Measurements from ENCODE around the gene DMBX1. TPM values are rescaled to one million over a fixed set of nuclear protein-coding genes. Genes with fewer than 3 reads are reported as not detected.

Gene DMBX1
- total RNA-seq, 2 experiments from 2014 or later = not detected

DNA sequence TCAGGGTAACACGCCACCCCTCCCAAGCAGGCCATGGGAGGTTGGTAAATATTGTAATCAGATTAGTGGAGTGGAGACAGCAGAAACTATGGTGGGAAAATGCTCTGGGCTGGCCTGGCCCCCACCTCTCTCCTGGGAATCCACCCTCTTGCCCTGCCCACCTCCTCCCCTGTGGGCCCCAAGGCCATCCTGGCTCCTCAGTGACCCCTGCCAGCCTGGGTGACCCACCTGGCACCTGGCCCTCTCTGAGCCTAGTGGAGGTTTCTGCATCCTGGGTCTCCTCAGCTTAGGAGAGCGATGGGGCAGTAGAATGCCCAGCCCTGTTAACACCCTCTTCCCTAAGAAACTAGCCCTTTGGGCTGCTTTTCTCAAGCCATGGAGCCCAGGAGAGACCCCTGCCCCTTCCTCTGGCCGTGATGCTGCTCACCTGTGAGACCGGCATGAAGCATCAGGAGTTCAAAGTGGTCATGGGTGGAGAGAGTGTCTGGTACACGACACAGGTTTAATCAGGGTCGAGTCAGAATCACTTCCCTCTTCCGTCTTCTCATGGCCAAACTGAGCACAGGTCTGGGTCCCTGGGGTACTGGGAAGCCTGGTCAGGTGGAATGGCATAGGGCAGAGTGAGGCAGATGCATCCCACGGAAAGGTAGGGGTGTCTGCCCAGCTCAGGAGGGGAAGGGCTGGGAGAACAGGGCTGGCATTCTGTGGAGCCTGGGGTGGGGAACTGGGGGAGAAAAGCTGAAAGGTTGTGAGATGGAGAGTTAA, 10.7 kb upstream of the DMBX1 start:
- no peaks in the 10 kb centered on the region for H3K36me3 ChIP-seq (ENCODE audit: insufficient read depth, low read length)
- TF ChIP-seq EZH2phosphoT487 (IDR thresholded peaks at IDR 0.05; ENCODE audit: borderline replicate concordance, low read depth, low read length) = no peak
- TF ChIP-seq, protein P1, sequence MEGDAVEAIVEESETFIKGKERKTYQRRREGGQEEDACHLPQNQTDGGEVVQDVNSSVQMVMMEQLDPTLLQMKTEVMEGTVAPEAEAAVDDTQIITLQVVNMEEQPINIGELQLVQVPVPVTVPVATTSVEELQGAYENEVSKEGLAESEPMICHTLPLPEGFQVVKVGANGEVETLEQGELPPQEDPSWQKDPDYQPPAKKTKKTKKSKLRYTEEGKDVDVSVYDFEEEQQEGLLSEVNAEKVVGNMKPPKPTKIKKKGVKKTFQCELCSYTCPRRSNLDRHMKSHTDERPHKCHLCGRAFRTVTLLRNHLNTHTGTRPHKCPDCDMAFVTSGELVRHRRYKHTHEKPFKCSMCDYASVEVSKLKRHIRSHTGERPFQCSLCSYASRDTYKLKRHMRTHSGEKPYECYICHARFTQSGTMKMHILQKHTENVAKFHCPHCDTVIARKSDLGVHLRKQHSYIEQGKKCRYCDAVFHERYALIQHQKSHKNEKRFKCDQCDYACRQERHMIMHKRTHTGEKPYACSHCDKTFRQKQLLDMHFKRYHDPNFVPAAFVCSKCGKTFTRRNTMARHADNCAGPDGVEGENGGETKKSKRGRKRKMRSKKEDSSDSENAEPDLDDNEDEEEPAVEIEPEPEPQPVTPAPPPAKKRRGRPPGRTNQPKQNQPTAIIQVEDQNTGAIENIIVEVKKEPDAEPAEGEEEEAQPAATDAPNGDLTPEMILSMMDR (conservative IDR thresholded peaks at IDR 0.05; ENCODE audit: low read length) = no peak
- no peak overlapping the region for H3K4me2 ChIP-seq (ENCODE audit: low read length)
- POLR2A ChIA-PET = interaction anchor here (1.0 kb wide), 1 partner anchor 127 kb away, joined by 3 read pairs; no protein-coding TSS in a partner anchor
- BruUV-seq (replicated peaks) = no TSS peak
- intact Hi-C loops (cut with micrococcal nuclease; ENCODE audit: unreplicated experiment) = loop anchor here (5.0 kb wide), 1 partner anchor 68 kb away; no protein-coding TSS in a partner anchor
- no peak overlapping the region for H3K4me3 ChIP-seq (ENCODE audit: low read depth, low read length, poor library complexity, severe bottlenecking)
- H3K9me3 ChIP-seq (ENCODE audit: low read length) = no peaks in the 10 kb centered on the region
- H3K27ac ChIP-seq (ENCODE audit: low read depth, low read length, poor library complexity, severe bottlenecking) = no peak overlapping the region
- CTCF ChIA-PET (ENCODE audit: unreplicated experiment) = interaction anchor here (0.7 kb wide), 1 partner anchor 43 kb away, joined by 3 read pairs; no protein-coding TSS in a partner anchor
- no peaks in the 10 kb centered on the region for H4K20me1 ChIP-seq (ENCODE audit: insufficient read depth, low read length)
- H3K79me2 ChIP-seq (ENCODE audit: insufficient read depth, low read depth, low read length) = no peaks in the 10 kb centered on the region
- no peaks in the 10 kb centered on the region for H3K9me2 ChIP-seq (ENCODE audit: insufficient read depth, low read length)
- no peak overlapping the region for H2AFZ ChIP-seq (ENCODE audit: low read length)
- H3K4me1 ChIP-seq (ENCODE audit: insufficient read depth, low read length, poor library complexity, severe bottlenecking) = no peaks in the 10 kb centered on the region
- DNase-seq (ENCODE audit: low spot score) = no peak

- no peak for DNase-seq (ENCODE audit: low spot score)
- intact Hi-C loops (cut with micrococcal nuclease; ENCODE audit: unreplicated experiment) = loop anchor here (5.0 kb wide), 1 partner anchor 67 kb away; no protein-coding TSS in a partner anchor
- Histone ChIP-seq H3K4me3 (ENCODE audit: low read depth, low read length, poor library complexity, severe bottlenecking) (no peak overlapping the region), H3K9me3 (ENCODE audit: low read length) (no peaks in the 10 kb centered on the region), H3K27ac (ENCODE audit: low read depth, low read length, poor library complexity, severe bottlenecking) (no peak overlapping the region), H3K36me3 (ENCODE audit: insufficient read depth, low read length) (no peaks in the 10 kb centered on the region), H3K79me2 (ENCODE audit: insufficient read depth, low read depth, low read length) (no peaks in the 10 kb centered on the region), H3K4me2 (ENCODE audit: low read length) (no peak overlapping the region), H3K4me1 (ENCODE audit: insufficient read depth, low read length, poor library complexity, severe bottlenecking) (no peaks in the 10 kb centered on the region), H3K9me2 (ENCODE audit: insufficient read depth, low read length) (no peaks in the 10 kb centered on the region), H4K20me1 (ENCODE audit: insufficient read depth, low read length) (no peaks in the 10 kb centered on the region), H2AFZ (ENCODE audit: low read length) (no peak overlapping the region)
- ChIA-PET CTCF (ENCODE audit: unreplicated experiment) (interaction anchor here (0.7 kb wide), 1 partner anchor 42 kb away, joined by 3 read pairs; no protein-coding TSS in a partner anchor), POLR2A (interaction anchor here (0.7 kb wide), 1 partner anchor 120 kb away, joined by 4 read pairs; no protein-coding TSS in a partner anchor)
- BruUV-seq (replicated peaks) = no TSS peak
- TF ChIP-seq EZH2phosphoT487 (IDR thresholded peaks at IDR 0.05; ENCODE audit: borderline replicate concordance, low read depth, low read length) = no peak
- TF ChIP-seq, protein P1 (conservative IDR thresholded peaks at IDR 0.05; ENCODE audit: low read length) = no peak
Measured at GRCh38 chr1:46479744-46480350, 9.8 kb upstream of the DMBX1 start.

Data from OCI-LY7 (cell line).